Measurements from ENCODE around the gene ASIC4.

The ASIC4 gene

DNA sequence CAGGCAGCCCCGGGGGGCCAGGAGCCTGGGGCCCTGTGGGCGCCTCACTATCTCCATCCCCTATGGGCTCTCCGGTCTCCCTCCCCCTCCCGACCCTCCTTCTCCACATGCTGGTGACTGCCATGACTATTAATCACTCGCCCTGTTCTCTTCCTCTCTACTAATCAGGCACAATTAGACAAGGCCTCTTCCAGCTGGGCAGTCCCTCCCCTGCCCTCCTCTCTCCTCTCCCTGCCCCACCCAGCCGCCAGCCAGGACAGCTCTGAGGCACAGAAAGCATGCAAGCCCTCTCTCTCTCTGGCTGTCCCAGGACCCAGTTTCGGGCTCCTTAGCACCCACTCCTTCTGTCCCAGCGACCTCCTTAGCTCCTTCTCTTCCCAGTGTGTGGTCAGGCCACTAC is 5.8 kb downstream of the ASIC4 start:
- no peak for DNase-seq (ENCODE audit: extremely low read depth, low read depth)
- TF ChIP-seq, protein P1, sequence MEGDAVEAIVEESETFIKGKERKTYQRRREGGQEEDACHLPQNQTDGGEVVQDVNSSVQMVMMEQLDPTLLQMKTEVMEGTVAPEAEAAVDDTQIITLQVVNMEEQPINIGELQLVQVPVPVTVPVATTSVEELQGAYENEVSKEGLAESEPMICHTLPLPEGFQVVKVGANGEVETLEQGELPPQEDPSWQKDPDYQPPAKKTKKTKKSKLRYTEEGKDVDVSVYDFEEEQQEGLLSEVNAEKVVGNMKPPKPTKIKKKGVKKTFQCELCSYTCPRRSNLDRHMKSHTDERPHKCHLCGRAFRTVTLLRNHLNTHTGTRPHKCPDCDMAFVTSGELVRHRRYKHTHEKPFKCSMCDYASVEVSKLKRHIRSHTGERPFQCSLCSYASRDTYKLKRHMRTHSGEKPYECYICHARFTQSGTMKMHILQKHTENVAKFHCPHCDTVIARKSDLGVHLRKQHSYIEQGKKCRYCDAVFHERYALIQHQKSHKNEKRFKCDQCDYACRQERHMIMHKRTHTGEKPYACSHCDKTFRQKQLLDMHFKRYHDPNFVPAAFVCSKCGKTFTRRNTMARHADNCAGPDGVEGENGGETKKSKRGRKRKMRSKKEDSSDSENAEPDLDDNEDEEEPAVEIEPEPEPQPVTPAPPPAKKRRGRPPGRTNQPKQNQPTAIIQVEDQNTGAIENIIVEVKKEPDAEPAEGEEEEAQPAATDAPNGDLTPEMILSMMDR (IDR thresholded peaks at IDR 0.05; ENCODE audit: low read depth, low read length): no peak

DNA sequence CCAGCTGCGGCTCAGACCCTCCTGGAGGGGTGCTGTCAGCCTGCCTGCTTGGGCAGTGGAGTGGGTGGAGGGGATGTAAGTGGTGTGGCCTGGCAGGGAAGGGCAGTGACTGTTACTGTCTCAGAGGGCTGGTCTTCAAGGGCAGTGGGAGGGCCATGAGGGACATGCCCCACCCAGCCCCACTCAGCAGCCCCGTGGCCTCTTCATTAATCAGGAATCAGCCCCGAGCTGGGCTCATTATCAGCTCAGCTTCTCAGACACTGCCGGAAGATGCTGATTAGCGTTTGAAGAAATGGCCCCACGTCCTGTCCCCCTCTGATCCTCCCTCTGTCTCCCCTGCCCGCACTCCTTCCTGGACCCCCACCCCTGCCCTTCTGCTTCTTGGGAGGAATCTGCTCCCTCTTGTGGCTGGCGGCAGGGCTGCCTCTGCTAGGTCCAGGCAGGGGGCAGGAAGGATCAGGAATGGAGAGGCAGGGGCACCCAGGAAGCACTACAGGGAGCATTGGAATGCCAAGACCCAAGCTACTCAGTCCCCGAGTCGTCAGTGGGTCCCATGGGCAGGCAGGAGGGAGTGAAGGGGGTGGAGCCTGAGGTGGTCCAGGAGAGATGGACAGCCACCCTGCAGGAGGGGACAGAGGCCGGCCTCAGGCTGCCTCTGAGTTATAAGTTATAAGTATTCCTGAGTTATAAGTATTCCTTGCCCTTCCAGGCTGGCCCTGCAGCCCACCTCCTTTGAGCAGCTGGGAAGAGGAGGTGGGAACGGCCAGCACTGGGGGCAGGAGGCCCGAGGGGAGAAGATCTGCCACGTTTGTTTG is 7.0 kb downstream of the ASIC4 start:
- DNase-seq (ENCODE audit: extremely low read depth, low read depth): no peak

DNA sequence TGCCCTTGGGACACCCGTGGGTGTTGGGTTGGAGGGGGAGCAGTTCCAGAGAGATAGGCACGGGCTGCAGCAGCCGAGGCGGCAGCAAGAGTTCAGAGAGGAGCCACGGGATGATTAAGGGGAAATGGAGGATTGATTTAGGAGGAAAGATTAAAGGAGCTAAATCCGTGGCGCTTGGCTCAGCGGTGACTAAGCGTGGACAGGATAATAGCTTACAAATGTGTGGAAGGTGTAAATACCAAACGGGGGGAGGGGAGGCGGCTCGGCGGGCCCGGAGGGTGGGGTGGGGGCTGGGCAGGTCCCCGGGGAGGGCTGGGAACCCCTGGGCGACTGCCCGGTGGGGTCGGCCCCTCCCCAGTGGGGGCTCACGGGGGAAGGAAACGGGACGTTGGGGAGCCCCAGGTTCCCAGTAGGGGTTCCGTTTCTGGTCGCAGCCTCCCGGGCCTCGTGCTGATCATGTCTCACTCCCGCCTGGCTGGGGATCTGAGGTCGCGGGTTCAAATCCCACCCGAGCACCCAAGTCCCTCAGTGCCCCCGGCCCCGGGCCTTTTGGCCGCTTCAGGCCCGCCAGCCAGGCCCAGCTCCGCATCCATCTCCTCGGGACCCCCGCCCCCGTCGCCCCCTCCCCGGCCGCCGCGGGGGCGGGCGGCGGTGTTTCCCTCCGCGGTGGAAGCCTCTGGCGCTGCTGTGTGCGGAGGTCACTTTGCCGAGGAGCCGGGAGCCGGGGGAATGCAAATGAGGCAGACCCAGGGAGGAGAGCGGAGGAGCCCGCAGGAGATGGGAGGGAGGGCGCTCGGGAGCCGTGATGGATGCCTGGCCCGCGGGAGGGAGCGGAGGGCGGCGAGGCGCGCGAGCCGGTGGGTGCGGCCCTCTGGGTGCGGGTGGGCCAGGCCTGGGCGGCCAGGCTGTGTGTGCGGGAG is 8.1 kb downstream of the ASIC4 start:
- TF ChIP-seq, protein P1 (IDR thresholded peaks at IDR 0.05; ENCODE audit: low read depth, low read length): no peak
- DNase-seq (ENCODE audit: extremely low read depth, low read depth): peak; percentile 37

More for the DNA sequence above, 7.0 kb downstream of the ASIC4 start:
- TF ChIP-seq, protein P1 (IDR thresholded peaks at IDR 0.05; ENCODE audit: low read depth, low read length): peak; percentile 91

DNA sequence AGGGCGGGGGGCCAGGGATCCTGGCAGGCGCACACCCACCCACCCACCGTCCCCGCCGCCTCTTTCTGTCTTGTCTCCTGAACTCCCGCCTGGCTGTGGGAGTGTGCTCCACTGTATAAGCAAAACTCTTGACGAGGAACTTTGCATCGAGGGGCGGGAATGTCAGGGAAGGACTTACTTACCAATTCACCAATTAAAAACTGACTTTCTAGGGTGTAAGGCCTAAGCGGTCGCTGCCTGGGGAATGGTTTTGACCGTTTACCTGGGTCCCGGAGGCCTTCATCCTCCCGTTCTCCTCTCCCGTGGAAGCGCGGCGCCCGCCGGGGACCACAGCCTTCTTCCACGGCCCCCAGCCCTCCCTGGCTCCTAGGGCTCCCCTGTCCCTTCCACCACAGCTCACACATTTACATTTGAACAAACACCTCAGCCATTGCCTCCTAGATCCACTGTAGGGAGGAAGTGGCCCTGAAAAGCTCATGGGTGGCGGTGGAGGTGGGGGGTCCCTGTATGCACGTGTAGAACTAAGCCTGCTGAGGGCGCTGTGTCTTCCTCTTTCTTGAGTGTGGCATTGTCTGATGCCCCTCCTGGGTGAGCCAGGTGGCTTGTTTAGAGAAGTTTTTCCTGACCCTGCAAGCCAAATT is 8.9 kb downstream of the ASIC4 start:
- no peak for DNase-seq (ENCODE audit: extremely low read depth, low read depth)
- TF ChIP-seq, protein P1 (IDR thresholded peaks at IDR 0.05; ENCODE audit: low read depth, low read length): no peak

DNA sequence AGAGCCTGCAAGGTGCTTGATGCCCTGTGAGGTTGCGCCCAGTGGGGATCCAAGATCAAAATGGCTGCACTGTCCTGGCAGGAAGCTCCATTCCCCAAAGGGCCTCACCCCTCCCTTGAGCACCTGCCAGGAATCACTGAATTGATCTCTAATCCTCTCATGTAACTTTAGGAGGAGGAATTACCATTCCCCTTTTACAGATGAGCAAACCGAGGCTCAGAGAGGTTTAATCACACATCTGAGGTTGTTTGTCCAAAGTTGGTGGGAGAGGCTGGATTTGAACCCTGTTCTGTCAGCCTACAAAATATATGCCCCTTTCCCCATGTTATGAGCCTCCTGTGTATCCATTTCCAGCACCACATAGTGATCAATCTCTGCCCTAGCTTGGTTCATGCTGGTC is 10.5 kb downstream of the ASIC4 start:
- no peak for DNase-seq (ENCODE audit: extremely low read depth, low read depth)
- TF ChIP-seq, protein P1 (IDR thresholded peaks at IDR 0.05; ENCODE audit: low read depth, low read length): no peak

DNA sequence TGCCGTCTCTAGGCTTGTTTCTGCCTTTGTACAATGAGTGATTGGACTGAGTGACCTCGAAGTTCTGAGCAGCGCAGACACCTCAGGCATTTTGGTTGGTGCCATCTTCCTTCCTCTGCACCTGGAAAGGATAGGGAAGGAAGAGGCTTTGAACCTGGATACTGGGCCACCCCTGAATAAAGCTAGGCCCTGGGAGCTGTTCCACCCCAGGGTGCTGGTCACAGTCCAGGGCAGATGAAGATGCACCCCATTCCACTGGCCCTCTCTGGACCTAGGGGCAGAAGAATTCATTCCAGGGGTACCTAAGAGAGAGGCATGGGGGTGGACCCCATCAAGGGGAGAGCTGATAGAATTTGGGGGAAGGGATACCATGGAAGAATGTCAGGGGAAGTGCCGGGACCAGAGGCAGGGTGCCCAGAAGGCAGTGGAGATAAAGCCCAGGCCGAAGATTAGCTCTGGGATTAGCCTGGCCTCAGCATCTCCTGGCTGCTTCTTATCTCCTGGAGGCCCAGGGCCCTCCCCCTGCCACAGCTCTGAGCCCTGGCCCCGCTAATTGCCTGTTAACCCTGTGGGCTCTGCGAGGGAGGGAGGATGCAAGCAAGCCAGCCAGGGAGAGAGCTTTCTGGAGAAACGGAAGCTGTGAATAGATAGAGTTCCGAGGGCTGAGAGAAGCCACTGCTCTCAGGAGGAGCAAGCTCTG is 11.4 kb downstream of the ASIC4 start:
- TF ChIP-seq, protein P1 (IDR thresholded peaks at IDR 0.05; ENCODE audit: low read depth, low read length): no peak

More for the DNA sequence above, 11.4 kb downstream of the ASIC4 start:
- no peak for DNase-seq (ENCODE audit: extremely low read depth, low read depth)

Data from AG09319 (cell line).